ENCODE data around the gene ARHGAP15. TPM values are rescaled to one million over a fixed set of nuclear protein-coding genes. Genes with fewer than 3 reads are reported as not detected.

Gene ARHGAP15
- total RNA-seq, 1 donor from 2014 or later, result not detected

DNA sequence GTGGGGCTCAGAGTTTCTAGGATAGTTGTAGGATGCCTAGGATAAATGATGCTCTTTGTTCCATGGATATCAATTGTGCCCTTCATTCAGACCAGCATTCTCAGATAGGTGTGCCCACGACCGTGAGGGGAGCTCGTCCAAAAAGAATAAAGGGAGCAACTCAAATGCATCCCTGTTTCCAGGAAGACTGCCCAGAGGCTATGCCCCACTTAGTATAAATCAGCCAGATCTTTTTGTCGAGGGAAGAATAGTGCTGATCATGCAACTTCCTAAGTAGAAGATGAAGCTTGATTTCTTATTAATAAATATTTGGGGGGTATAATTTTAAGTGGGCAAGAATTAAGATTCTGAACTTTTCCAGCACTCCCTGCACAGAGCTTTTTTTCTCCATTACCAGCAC lies 450.2 kb downstream of the ARHGAP15 start:
- TF ChIP-seq, protein P1, sequence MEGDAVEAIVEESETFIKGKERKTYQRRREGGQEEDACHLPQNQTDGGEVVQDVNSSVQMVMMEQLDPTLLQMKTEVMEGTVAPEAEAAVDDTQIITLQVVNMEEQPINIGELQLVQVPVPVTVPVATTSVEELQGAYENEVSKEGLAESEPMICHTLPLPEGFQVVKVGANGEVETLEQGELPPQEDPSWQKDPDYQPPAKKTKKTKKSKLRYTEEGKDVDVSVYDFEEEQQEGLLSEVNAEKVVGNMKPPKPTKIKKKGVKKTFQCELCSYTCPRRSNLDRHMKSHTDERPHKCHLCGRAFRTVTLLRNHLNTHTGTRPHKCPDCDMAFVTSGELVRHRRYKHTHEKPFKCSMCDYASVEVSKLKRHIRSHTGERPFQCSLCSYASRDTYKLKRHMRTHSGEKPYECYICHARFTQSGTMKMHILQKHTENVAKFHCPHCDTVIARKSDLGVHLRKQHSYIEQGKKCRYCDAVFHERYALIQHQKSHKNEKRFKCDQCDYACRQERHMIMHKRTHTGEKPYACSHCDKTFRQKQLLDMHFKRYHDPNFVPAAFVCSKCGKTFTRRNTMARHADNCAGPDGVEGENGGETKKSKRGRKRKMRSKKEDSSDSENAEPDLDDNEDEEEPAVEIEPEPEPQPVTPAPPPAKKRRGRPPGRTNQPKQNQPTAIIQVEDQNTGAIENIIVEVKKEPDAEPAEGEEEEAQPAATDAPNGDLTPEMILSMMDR (IDR thresholded peaks at IDR 0.05; ENCODE audit: insufficient read depth, low read length, poor library complexity, severe bottlenecking), result no peak
- H3K27me3 ChIP-seq (ENCODE audit: control insufficient read depth, insufficient read depth, low read length), result no peaks in the 10 kb centered on the region
- no peak for DNase-seq (ENCODE audit: low read depth)
- H3K36me3 ChIP-seq (ENCODE audit: control insufficient read depth, insufficient read depth, low read length), result no peaks in the 10 kb centered on the region
- no peak overlapping the region for H3K4me3 ChIP-seq (ENCODE audit: low read depth, low read length)

DNA sequence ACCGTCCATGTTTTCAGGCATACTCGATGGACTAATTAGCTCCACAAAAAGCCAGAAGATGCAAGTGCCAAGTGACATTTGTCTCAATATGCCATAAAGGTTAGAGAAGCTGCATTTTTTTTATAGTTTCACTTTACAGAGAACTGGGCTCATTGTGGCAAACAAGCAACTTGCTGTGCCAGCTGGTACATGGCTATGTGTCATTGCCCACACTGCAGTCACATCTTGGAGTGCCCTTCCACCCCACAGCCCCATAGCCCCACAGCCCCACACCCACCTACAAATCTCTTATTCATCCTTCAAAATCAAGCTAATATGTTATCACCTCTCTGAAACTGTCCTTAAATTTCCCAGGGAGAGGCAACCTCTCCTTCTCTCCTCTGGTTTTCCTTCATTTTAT lies 451.9 kb downstream of the ARHGAP15 start:
- TF ChIP-seq, protein P1 (IDR thresholded peaks at IDR 0.05; ENCODE audit: insufficient read depth, low read length, poor library complexity, severe bottlenecking), result no peak
- H3K36me3 ChIP-seq (ENCODE audit: control insufficient read depth, insufficient read depth, low read length), result no peaks in the 10 kb centered on the region
- no peak for DNase-seq (ENCODE audit: low read depth)
- H3K27me3 ChIP-seq (ENCODE audit: control insufficient read depth, insufficient read depth, low read length), result no peaks in the 10 kb centered on the region
- H3K4me3 ChIP-seq (ENCODE audit: low read depth, low read length), result no peak overlapping the region

DNA sequence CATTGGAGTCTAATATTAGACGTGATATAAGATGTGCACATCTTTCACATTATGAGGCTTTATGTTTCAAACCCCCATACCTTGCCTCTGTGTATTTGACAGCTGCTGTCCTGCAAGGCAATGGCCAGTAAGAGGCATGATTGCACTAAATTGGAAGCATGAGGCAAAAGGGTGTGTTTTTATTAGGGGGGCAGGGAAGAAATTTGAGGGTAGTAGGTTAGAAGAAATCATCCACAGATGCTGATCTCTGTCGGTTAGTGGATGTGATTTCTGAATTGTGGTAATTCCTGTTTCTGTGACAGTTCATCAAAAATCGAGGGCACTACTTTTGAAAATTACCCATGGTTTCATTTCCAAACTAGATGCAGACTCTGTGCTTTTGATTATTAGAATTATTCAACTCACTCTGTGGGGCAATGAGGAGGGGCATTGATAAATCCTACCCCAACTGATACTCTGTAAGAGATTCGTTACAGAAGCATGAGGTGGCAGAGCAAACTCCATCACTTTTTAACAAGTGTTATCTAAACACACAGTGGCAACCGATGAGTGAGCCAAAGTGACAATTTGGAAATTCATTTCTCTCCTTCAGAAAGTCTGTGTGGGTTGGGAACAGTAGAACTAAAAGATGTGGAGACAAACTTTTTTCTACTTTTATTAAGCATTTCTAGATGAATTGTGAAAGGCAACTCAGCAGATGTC lies 453.0 kb downstream of the ARHGAP15 start:
- no peaks in the 10 kb centered on the region for H3K36me3 ChIP-seq (ENCODE audit: control insufficient read depth, insufficient read depth, low read length)
- DNase-seq (ENCODE audit: low read depth), result no peak
- TF ChIP-seq, protein P1 (IDR thresholded peaks at IDR 0.05; ENCODE audit: insufficient read depth, low read length, poor library complexity, severe bottlenecking), result no peak
- no peaks in the 10 kb centered on the region for H3K27me3 ChIP-seq (ENCODE audit: control insufficient read depth, insufficient read depth, low read length)
- H3K4me3 ChIP-seq (ENCODE audit: low read depth, low read length), result no peak overlapping the region

DNA sequence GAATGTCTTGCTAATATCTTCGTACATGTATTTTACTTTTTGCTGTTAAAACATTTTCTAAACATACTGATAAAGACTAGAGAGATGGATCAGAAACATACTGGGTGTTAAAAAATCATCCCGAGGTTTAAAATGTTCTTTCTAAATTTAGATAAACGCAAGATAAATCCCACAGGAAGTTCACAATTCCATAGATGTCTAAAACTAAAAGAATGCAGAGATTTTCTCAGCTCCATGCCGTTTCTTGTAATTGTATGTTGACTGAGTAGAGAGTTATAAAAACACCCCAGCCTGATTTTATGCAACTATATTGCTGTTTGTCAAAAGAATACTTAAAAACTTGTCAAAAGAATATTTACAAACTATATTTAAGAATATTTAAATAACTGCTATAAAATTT lies 455.7 kb downstream of the ARHGAP15 start:
- Histone ChIP-seq H3K4me3 (ENCODE audit: low read depth, low read length) (no peak overlapping the region), H3K36me3 (ENCODE audit: control insufficient read depth, insufficient read depth, low read length) (no peaks in the 10 kb centered on the region), H3K27me3 (ENCODE audit: control insufficient read depth, insufficient read depth, low read length) (no peaks in the 10 kb centered on the region)
- DNase-seq (ENCODE audit: low read depth), result no peak
- TF ChIP-seq, protein P1 (IDR thresholded peaks at IDR 0.05; ENCODE audit: insufficient read depth, low read length, poor library complexity, severe bottlenecking), result no peak

DNA sequence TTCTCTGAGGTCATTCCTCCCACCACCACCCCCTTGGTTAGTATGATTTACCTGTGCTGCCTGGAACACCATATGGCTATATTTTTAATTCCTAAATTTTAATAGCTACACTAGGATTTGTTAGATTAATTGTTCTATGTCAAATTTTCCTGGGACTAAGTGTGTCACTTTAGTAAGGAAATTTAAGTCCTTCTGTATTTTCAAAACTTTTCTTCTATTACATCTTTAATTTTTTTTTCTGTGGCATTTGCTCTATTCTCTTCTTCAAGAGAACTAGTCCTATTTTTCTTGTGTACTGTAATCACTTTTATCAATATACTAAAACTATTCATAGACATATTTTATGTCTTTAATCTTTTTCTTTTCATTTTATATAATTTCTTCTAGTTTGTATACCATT lies 456.9 kb downstream of the ARHGAP15 start:
- no peak for DNase-seq (ENCODE audit: low read depth)
- TF ChIP-seq, protein P1 (IDR thresholded peaks at IDR 0.05; ENCODE audit: insufficient read depth, low read length, poor library complexity, severe bottlenecking), result no peak
- H3K4me3 ChIP-seq (ENCODE audit: low read depth, low read length), result no peak overlapping the region
- no peaks in the 10 kb centered on the region for H3K27me3 ChIP-seq (ENCODE audit: control insufficient read depth, insufficient read depth, low read length)
- H3K36me3 ChIP-seq (ENCODE audit: control insufficient read depth, insufficient read depth, low read length), result no peaks in the 10 kb centered on the region

DNA sequence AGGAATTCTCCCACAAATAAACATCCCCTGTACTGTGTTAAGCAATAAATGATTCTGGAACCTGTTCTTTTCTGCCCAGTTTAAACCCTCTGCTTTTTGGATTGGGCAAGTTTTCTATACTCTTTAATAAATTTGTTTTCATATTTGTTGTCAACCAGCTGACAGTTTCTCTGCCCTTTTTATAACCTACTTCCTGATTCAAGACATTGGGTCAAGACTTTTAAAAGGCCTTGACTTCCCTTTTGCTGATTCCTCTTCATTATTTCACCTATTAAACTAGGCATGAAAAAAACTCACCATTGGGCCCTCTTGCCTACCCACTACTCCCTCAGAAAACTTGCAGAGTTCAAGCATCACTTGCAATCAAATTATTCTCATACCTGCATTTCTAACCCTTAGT lies 459.5 kb downstream of the ARHGAP15 start:
- no peaks in the 10 kb centered on the region for H3K27me3 ChIP-seq (ENCODE audit: control insufficient read depth, insufficient read depth, low read length)
- DNase-seq (ENCODE audit: low read depth), result no peak
- TF ChIP-seq, protein P1 (IDR thresholded peaks at IDR 0.05; ENCODE audit: insufficient read depth, low read length, poor library complexity, severe bottlenecking), result no peak

More for the DNA sequence above, 459.5 kb downstream of the ARHGAP15 start:
- Histone ChIP-seq H3K4me3 (ENCODE audit: low read depth, low read length) (no peak overlapping the region), H3K36me3 (ENCODE audit: control insufficient read depth, insufficient read depth, low read length) (no peaks in the 10 kb centered on the region)

Data from kidney epithelial cell (primary cell).